HepG2 (cell line): ENCODE data around the gene NUAK1. TPM values are rescaled to one million over a fixed set of nuclear protein-coding genes. Genes with fewer than 3 reads are reported as not detected.

Experiments
- BCL6 ChIP-seq: IDR thresholded peaks from 2 replicates; pipeline ENCODE4 v1.6.1; 2016; ENCODE audit warnings: missing genetic modification reagents, missing compliant biosample characterization
- FOXK1 ChIP-seq: sonication (generic); formaldehyde crosslinking; IDR thresholded peaks from 2 replicates; pipeline ENCODE4 v1.4.0; 2020; ENCODE audit warnings: low read depth, missing genetic modification reagents, borderline replicate concordance
- FOXP1 ChIP-seq, 2 experiments: fragments of 450-650 bp in 1 of 2; IDR thresholded peaks; 2 replicates each; pipeline ENCODE4 v1.6.1; 2017 to 2018; ENCODE audit warnings: antibody characterized with exemption in 1 of 2
- KDM6A ChIP-seq: IDR thresholded peaks from 2 replicates; pipeline ENCODE4 v1.6.1; 2016; ENCODE audit warnings: low read depth
- MIXL1 ChIP-seq: IDR thresholded peaks from 2 replicates; pipeline ENCODE4 v1.6.1; 2016
- NCOA1 ChIP-seq: sonication (generic); formaldehyde crosslinking; IDR thresholded peaks from 2 replicates; pipeline ENCODE4 v1.9.0; 2021; ENCODE audit warnings: missing genetic modification reagents
- PHB2 ChIP-seq: fragments of 450-650 bp; IDR thresholded peaks from 2 replicates; pipeline ENCODE4 v1.6.1; 2018; ENCODE audit not compliant: partially characterized antibody
- PLRG1 ChIP-seq: fragments of 450-650 bp; conservative IDR thresholded peaks from 2 replicates; pipeline ENCODE4 v1.6.1; 2016
- PPARG ChIP-seq: conservative IDR thresholded peaks from 2 replicates; pipeline ENCODE4 v1.6.1; 2016; ENCODE audit warnings: missing biosample characterization, missing genetic modification reagents
- SAP130 ChIP-seq: IDR thresholded peaks from 2 replicates; pipeline ENCODE4 v1.6.1; 2016; ENCODE audit warnings: low read depth
- SNAPC2 ChIP-seq: sonication (generic); formaldehyde crosslinking; IDR thresholded peaks from 2 replicates; pipeline ENCODE4 v1.8.1; 2022; ENCODE audit warnings: mild to moderate bottlenecking, missing genetic modification reagents
- TARDBP ChIP-seq: sonication (generic); formaldehyde crosslinking; IDR thresholded peaks from 2 replicates; pipeline ENCODE4 v1.8.0; 2022; ENCODE audit warnings: mild to moderate bottlenecking, missing genetic modification reagents
- TBX2 ChIP-seq: sonication (generic); formaldehyde crosslinking; IDR thresholded peaks from 2 replicates; pipeline ENCODE4 v1.5.0; 2020; ENCODE audit warnings: missing genetic modification reagents, mild to moderate bottlenecking, borderline replicate concordance
- ZBTB42 ChIP-seq: sonication (generic); formaldehyde crosslinking; IDR thresholded peaks from 2 replicates; pipeline ENCODE4 v1.5.0; 2020; ENCODE audit warnings: mild to moderate bottlenecking, missing genetic modification reagents
- ZNF30 ChIP-seq: sonication (generic); formaldehyde crosslinking; IDR thresholded peaks from 2 replicates; pipeline ENCODE4 v1.5.0; 2020; ENCODE audit warnings: mild to moderate bottlenecking, missing genetic modification reagents
- ZNF614 ChIP-seq: IDR thresholded peaks from 2 replicates; pipeline ENCODE4 v1.6.1; 2018; ENCODE audit warnings: missing biosample characterization, missing genetic modification reagents, inconsistent platforms, borderline replicate concordance
- ZNF615 ChIP-seq: sonication (generic); formaldehyde crosslinking; IDR thresholded peaks from 2 replicates; pipeline ENCODE4 v1.5.0; 2020; ENCODE audit warnings: mild to moderate bottlenecking, missing genetic modification reagents, borderline replicate concordance
- ZNF674 ChIP-seq: sonication (generic); formaldehyde crosslinking; IDR thresholded peaks from 2 replicates; pipeline ENCODE4 v1.5.0; 2020; ENCODE audit warnings: low read depth, mild to moderate bottlenecking, missing genetic modification reagents
- ZNF749 ChIP-seq: sonication (generic); formaldehyde crosslinking; IDR thresholded peaks from 2 replicates; pipeline ENCODE4 v1.8.0; 2022; ENCODE audit warnings: mild to moderate bottlenecking, missing genetic modification reagents, moderate library complexity, borderline replicate concordance
- polyA plus RNA-seq, 8 experiments: library from polyadenylated mRNA; depleted of rRNA in 3 of 8; stranded (reverse) in 7 of 8; unstranded in 1 of 8; fragments of >200 nt; fragmentation: Illumina TruSeq in 4 of 8; extraction: Trizol in 4 of 8; gene quantifications; 2 replicates each; pipeline versions ENCODE4 v1.2.1 to v1.2.3, GENCODE V29; 2011 to 2016; ENCODE audit warnings: low read depth in 4 of 8, missing spikeins in 1 of 8, mixed read lengths in 1 of 8; ENCODE audit not compliant: insufficient read depth in 1 of 8
- total RNA-seq, 5 experiments: library from RNA; depleted of rRNA; stranded (reverse); fragments of >200 nt; fragmentation: Illumina TruSeq; extraction: Trizol; gene quantifications; 2 replicates each; pipeline ENCODE4 v1.2.3, GENCODE V29; 2016; ENCODE audit warnings: low read depth in 1 of 5
- TF ChIP-seq, protein P1 (sequence below): sonication (generic); formaldehyde crosslinking; IDR thresholded peaks from 2 replicates; pipeline ENCODE4 v1.5.0; 2020; ENCODE audit warnings: mild to moderate bottlenecking, missing genetic modification reagents
- TF ChIP-seq, protein P2 (sequence below): IDR thresholded peaks from 2 replicates; pipeline ENCODE4 v1.6.1; 2016
- TF ChIP-seq, protein P3 (sequence below): sonication (generic); formaldehyde crosslinking; IDR thresholded peaks from 2 replicates; pipeline ENCODE4 v1.8.0; 2022; ENCODE audit warnings: missing genetic modification reagents, low read depth, mild to moderate bottlenecking, borderline replicate concordance
- TF ChIP-seq, protein P4 (sequence below): IDR thresholded peaks from 2 replicates; pipeline ENCODE4 v1.6.1; 2016; ENCODE audit warnings: low read depth, borderline replicate concordance
- TF ChIP-seq, protein P5 (sequence below): sonication (generic); formaldehyde crosslinking; conservative IDR thresholded peaks from 2 replicates; pipeline ENCODE4 v1.4.0; 2020; ENCODE audit warnings: missing genetic modification reagents

Gene NUAK1
- total and polyA plus RNA-seq, 2 of the 13 experiments (the other 11 are each of a cell fraction or from before 2014, with no cell fraction given), result 1.7 to 1.9 TPM

DNA sequence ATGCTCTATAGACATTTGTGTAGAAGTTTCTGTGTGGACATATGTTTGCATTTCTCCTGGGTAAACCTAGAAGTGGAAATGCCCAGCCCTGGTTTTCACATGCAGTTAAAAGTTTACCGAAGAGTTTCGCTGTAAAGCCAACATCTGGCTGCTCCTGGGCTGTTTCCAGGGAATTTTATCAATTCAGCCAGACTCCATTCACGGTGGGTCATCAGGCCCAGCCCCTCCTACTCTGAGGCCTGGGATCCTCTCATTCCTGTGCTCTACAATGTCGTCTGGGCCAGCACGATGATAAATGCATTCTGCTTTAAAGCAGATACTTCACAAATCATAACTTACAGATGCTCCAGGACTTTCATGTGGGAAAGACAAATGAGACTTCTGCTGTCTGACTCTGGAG is 7.1 kb downstream of the NUAK1 start (continued):
- TF ChIP-seq, protein P1, sequence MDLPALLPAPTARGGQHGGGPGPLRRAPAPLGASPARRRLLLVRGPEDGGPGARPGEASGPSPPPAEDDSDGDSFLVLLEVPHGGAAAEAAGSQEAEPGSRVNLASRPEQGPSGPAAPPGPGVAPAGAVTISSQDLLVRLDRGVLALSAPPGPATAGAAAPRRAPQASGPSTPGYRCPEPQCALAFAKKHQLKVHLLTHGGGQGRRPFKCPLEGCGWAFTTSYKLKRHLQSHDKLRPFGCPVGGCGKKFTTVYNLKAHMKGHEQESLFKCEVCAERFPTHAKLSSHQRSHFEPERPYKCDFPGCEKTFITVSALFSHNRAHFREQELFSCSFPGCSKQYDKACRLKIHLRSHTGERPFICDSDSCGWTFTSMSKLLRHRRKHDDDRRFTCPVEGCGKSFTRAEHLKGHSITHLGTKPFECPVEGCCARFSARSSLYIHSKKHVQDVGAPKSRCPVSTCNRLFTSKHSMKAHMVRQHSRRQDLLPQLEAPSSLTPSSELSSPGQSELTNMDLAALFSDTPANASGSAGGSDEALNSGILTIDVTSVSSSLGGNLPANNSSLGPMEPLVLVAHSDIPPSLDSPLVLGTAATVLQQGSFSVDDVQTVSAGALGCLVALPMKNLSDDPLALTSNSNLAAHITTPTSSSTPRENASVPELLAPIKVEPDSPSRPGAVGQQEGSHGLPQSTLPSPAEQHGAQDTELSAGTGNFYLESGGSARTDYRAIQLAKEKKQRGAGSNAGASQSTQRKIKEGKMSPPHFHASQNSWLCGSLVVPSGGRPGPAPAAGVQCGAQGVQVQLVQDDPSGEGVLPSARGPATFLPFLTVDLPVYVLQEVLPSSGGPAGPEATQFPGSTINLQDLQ (CRISPR knock-in tag), result no peak
- TF ChIP-seq, protein P2, sequence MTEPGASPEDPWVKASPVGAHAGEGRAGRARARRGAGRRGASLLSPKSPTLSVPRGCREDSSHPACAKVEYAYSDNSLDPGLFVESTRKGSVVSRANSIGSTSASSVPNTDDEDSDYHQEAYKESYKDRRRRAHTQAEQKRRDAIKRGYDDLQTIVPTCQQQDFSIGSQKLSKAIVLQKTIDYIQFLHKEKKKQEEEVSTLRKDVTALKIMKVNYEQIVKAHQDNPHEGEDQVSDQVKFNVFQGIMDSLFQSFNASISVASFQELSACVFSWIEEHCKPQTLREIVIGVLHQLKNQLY (CRISPR knock-in tag), result no peak
- TF ChIP-seq ZBTB42 (peak; percentile 68; the same call in 1 of the 2 replicates), PLRG1 (no peak), SNAPC2 (CRISPR knock-in tag) (no peak), NCOA1 (no peak), ZNF615 (CRISPR knock-in tag) (no peak), ZNF614 (CRISPR knock-in tag) (no peak), BCL6 (CRISPR knock-in tag) (peak; percentile 96), FOXP1 (IDR thresholded peaks at IDR 0.05) (no peak), FOXP1 (CRISPR knock-in tag; IDR thresholded peaks at IDR 0.05) (0 out of 2 replicates have a peak, but pooled peaks have one; percentile 8), TBX2 (CRISPR knock-in tag) (peak; percentile 53; the same call in 1 of the 2 replicates), FOXK1 (no peak), ZNF749 (CRISPR knock-in tag) (no peak), SAP130 (CRISPR knock-in tag) (peak; percentile 26), PPARG (CRISPR knock-in tag) (no peak), KDM6A (CRISPR knock-in tag) (no peak), TARDBP (CRISPR knock-in tag) (no peak), ZNF30 (no peak), ZNF674 (CRISPR knock-in tag) (no peak), PHB2 (no peak), MIXL1 (CRISPR knock-in tag) (no peak)
- TF ChIP-seq, protein P3, sequence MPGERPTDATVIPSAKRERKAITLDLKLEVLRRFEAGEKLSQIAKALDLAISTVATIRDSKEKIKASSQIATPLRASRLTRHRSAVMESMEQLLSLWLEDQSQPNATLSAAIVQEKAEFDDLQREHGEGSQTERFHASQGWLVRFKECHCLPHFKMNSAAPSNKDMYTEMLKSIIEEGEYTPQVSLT (CRISPR knock-in tag), result no peak
- TF ChIP-seq, protein P4, sequence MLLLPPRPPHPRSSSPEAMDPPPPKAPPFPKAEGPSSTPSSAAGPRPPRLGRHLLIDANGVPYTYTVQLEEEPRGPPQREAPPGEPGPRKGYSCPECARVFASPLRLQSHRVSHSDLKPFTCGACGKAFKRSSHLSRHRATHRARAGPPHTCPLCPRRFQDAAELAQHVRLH (CRISPR knock-in tag), result no peak
- TF ChIP-seq, protein P5, sequence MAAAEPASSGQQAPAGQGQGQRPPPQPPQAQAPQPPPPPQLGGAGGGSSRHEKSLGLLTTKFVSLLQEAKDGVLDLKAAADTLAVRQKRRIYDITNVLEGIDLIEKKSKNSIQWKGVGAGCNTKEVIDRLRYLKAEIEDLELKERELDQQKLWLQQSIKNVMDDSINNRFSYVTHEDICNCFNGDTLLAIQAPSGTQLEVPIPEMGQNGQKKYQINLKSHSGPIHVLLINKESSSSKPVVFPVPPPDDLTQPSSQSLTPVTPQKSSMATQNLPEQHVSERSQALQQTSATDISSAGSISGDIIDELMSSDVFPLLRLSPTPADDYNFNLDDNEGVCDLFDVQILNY, result no peak
